HepG2 (cell line): ENCODE data around the gene ZNF474. TPM values are rescaled to one million over a fixed set of nuclear protein-coding genes. Genes with fewer than 3 reads are reported as not detected.

Source experiments
- ATAC-seq: fragments of 200-7000 bp; cut with Tn5 transposase; 3 replicates; pipeline ENCODE4 v1.9.1; 2020; ENCODE audit warnings: mild to moderate bottlenecking, moderate library complexity
- BruUV-seq: library from RNA; stranded (reverse); fragments of 400-500 nt; replicated peaks from 2 replicates; lab custom pipeline; 2021; lab: Mats Ljungman, UMichigan
- CTCF ChIA-PET: fragments of 300-600 bp; formaldehyde crosslinking; extraction: SDS; loops from one replicate; lab custom pipeline; 2021; ENCODE audit warnings: low total read pairs, inconsistent platforms, low intra/inter-chr PET ratio; lab: Yijun Ruan, JAX
- POLR2A ChIA-PET: fragments of 350-600 bp; sonication (Branson Sonifier 250); formaldehyde crosslinking; loops from one replicate; lab custom pipeline; 2020; ENCODE audit warnings: antibody characterized with exemption, inconsistent platforms; lab: Yijun Ruan, JAX
- DNase-seq: peaks from one replicate; pipeline ENCODE4 v3.0.0-alpha.2; 2015; ENCODE audit warnings: low spot score
- FAIRE-seq: peaks from 3 replicates; lab custom pipeline; 2011; peaks lifted over from hg19 to GRCh38; lab: Jason Lieb, UNC
- H2AFZ ChIP-seq: one replicate; pipeline ENCODE4 v1.6.1; 2011; ENCODE audit warnings: low read length, inconsistent platforms
- H3K27ac ChIP-seq: fragments of 300-600 bp; 3 replicates; pipeline ENCODE4 v1.8.0; 2011; ENCODE audit warnings: mixed run types, mild to moderate bottlenecking, mixed read lengths, low read length, inconsistent platforms; ENCODE audit not compliant: insufficient read depth; ENCODE audit errors: extremely low read length
- H3K27me3 ChIP-seq, 2 experiments: fragments of 200-600 bp in 1 of 2; 2 replicates in 1 of 2; 3 replicates in 1 of 2; pipeline versions ENCODE4 v1.6.0 to v1.8.0; 2011; ENCODE audit warnings: low read length in 2 of 2, mild to moderate bottlenecking in 2 of 2, moderate library complexity in 2 of 2, inconsistent platforms in 1 of 2; ENCODE audit not compliant: insufficient read depth in 2 of 2, control insufficient read depth in 1 of 2
- H3K36me3 ChIP-seq, 2 experiments: fragments of 200-600 bp in 1 of 2; replicated peaks in 1 of 2; 2 replicates in 1 of 2; 3 replicates in 1 of 2; pipeline versions ENCODE4 v1.5.1 to v1.8.0; 2011; ENCODE audit warnings: low read length in 2 of 2, inconsistent platforms in 1 of 2; ENCODE audit not compliant: insufficient read depth in 2 of 2, control insufficient read depth in 1 of 2
- H3K4me1 ChIP-seq: 2 replicates; pipeline ENCODE4 v1.5.1; 2012; ENCODE audit warnings: low read length, inconsistent platforms; ENCODE audit not compliant: insufficient read depth
- H3K4me2 ChIP-seq: 2 replicates; pipeline ENCODE4 v1.6.0; 2011; ENCODE audit warnings: low read depth, low read length, inconsistent platforms
- H3K4me3 ChIP-seq, 3 experiments: fragments of 200-600 bp in 1 of 3; sonication (generic), shearing (Covaris generic) in 1 of 3; replicated peaks in 1 of 3; 2 replicates each; pipeline ENCODE4 v1.5.1; 2011 to 2016; ENCODE audit warnings: low read length in 3 of 3, inconsistent platforms in 2 of 3, low read depth in 2 of 3, mild to moderate bottlenecking in 2 of 3, control low read depth in 1 of 3, mixed read lengths in 1 of 3; ENCODE audit not compliant: insufficient read depth in 1 of 3
- H3K79me2 ChIP-seq: one replicate; pipeline ENCODE4 v1.6.1; 2011; ENCODE audit warnings: low read length, inconsistent platforms; ENCODE audit not compliant: insufficient read depth
- H3K9ac ChIP-seq: 2 replicates; pipeline ENCODE4 v1.6.0; 2011; ENCODE audit warnings: mild to moderate bottlenecking, low read depth, low read length, inconsistent platforms; ENCODE audit not compliant: insufficient read depth
- H3K9me3 ChIP-seq: 2 replicates; pipeline ENCODE4 v1.5.1; 2012; ENCODE audit warnings: mild to moderate bottlenecking, low read length
- H4K20me1 ChIP-seq: 2 replicates; pipeline ENCODE4 v1.6.0; 2011; ENCODE audit warnings: inconsistent platforms, mild to moderate bottlenecking, low read length, moderate library complexity; ENCODE audit not compliant: insufficient read depth
- AGO1 ChIP-seq: fragments of 200-400 bp; formaldehyde crosslinking; IDR thresholded peaks from 2 replicates; pipeline ENCODE4 v1.6.1; 2017; ENCODE audit warnings: mild to moderate bottlenecking, low read depth, low read length, moderate library complexity; ENCODE audit not compliant: poor library complexity, severe bottlenecking
- BCL6 ChIP-seq: IDR thresholded peaks from 2 replicates; pipeline ENCODE4 v1.6.1; 2016; ENCODE audit warnings: missing genetic modification reagents, missing compliant biosample characterization
- CHD2 ChIP-seq: IDR thresholded peaks from 2 replicates; pipeline ENCODE4 v1.6.1; 2011; ENCODE audit warnings: low read depth, low read length, improper control_type of control experiment
- ELF4 ChIP-seq: sonication (generic); formaldehyde crosslinking; IDR thresholded peaks from 2 replicates; pipeline ENCODE4 v1.5.0; 2020; ENCODE audit warnings: missing genetic modification reagents, mild to moderate bottlenecking, moderate library complexity, borderline replicate concordance
- GABPB1 ChIP-seq: IDR thresholded peaks from 2 replicates; pipeline ENCODE4 v1.6.1; 2016; ENCODE audit warnings: mild to moderate bottlenecking, missing genetic modification reagents, moderate library complexity, missing compliant biosample characterization
- JARID2 ChIP-seq: sonication (generic); formaldehyde crosslinking; IDR thresholded peaks from 2 replicates; pipeline ENCODE4 v1.8.1; 2023; ENCODE audit warnings: missing genetic modification reagents, inconsistent platforms; ENCODE audit not compliant: insufficient replicate concordance
- KDM4B ChIP-seq: sonication (generic); formaldehyde crosslinking; IDR thresholded peaks from 2 replicates; pipeline ENCODE4 v1.4.0; 2020; ENCODE audit warnings: missing genetic modification reagents
- MYC ChIP-seq: sonication (generic); formaldehyde crosslinking; IDR thresholded peaks from 2 replicates; pipeline ENCODE4 v1.9.0; 2021; ENCODE audit warnings: missing genetic modification reagents, borderline replicate concordance
- NFE2 ChIP-seq: sonication (generic); formaldehyde crosslinking; IDR thresholded peaks from 2 replicates; pipeline ENCODE4 v1.4.0; 2020; ENCODE audit warnings: missing genetic modification reagents
- NFE2L1 ChIP-seq: sonication (generic); formaldehyde crosslinking; IDR thresholded peaks from 2 replicates; pipeline ENCODE4 v1.4.0; 2020; ENCODE audit warnings: missing genetic modification reagents, mild to moderate bottlenecking, borderline replicate concordance
- NFE2L2 ChIP-seq: fragments of 150-350 bp; IDR thresholded peaks from 2 replicates; pipeline ENCODE4 v1.6.1; 2014; ENCODE audit warnings: low read length
- NKX3-1 ChIP-seq: sonication (generic); formaldehyde crosslinking; IDR thresholded peaks from 2 replicates; pipeline ENCODE4 v1.5.0; 2020; ENCODE audit warnings: missing genetic modification reagents
- PITX1 ChIP-seq: sonication (generic); formaldehyde crosslinking; IDR thresholded peaks from 2 replicates; pipeline ENCODE4 v1.5.1; 2020; ENCODE audit warnings: mild to moderate bottlenecking, missing genetic modification reagents
- SRSF1 ChIP-seq: fragments of 200-400 bp; formaldehyde crosslinking; optimal IDR thresholded peaks from 2 replicates; pipeline ENCODE3; 2017; ENCODE audit warnings: mild to moderate bottlenecking, low read depth, low read length, moderate library complexity
- TEAD2 ChIP-seq: sonication (generic); formaldehyde crosslinking; IDR thresholded peaks from 2 replicates; pipeline ENCODE4 v1.9.0; 2021; ENCODE audit warnings: missing genetic modification reagents
- TOPORS ChIP-seq: sonication (generic); formaldehyde crosslinking; IDR thresholded peaks from 2 replicates; pipeline ENCODE4 v1.8.0; 2023; ENCODE audit warnings: mild to moderate bottlenecking, missing genetic modification reagents
- U2AF1 ChIP-seq: fragments of 200-400 bp; formaldehyde crosslinking; optimal IDR thresholded peaks from 2 replicates; pipeline ENCODE3; 2017; ENCODE audit warnings: mild to moderate bottlenecking, low read depth, low read length
- XRCC5 ChIP-seq: fragments of 200-400 bp; formaldehyde crosslinking; optimal IDR thresholded peaks from 2 replicates; pipeline ENCODE3; 2017; ENCODE audit warnings: mild to moderate bottlenecking, low read length
- ZNF30 ChIP-seq: sonication (generic); formaldehyde crosslinking; IDR thresholded peaks from 2 replicates; pipeline ENCODE4 v1.5.0; 2020; ENCODE audit warnings: mild to moderate bottlenecking, missing genetic modification reagents
- ZNF317 ChIP-seq: sonication (generic); formaldehyde crosslinking; IDR thresholded peaks from 2 replicates; pipeline ENCODE4 v1.5.0; 2020; ENCODE audit warnings: mild to moderate bottlenecking, missing genetic modification reagents
- in situ Hi-C: cut with HindIII; loops from 2 replicates; pipeline ENCODE4 v1.10.0; 2017; ENCODE audit warnings: low pct_unique_long_range_greater_than_20kb; ENCODE audit not compliant: extremely low pct_ligation_motif_present
- intact Hi-C: fragments of 100-400 bp; cut with micrococcal nuclease; formaldehyde crosslinking; loops from one replicate; pipeline ENCODE4 v1.10.0; 2022; ENCODE audit not compliant: unreplicated experiment
- polyA plus RNA-seq, 8 experiments: library from polyadenylated mRNA; depleted of rRNA in 3 of 8; stranded (reverse) in 7 of 8; unstranded in 1 of 8; fragments of >200 nt; fragmentation: Illumina TruSeq in 4 of 8; extraction: Trizol in 4 of 8; gene quantifications; 2 replicates each; pipeline versions ENCODE4 v1.2.1 to v1.2.3, GENCODE V29; 2011 to 2016; ENCODE audit warnings: low read depth in 4 of 8, missing spikeins in 1 of 8, mixed read lengths in 1 of 8; ENCODE audit not compliant: insufficient read depth in 1 of 8
- total RNA-seq, 5 experiments: library from RNA; depleted of rRNA; stranded (reverse); fragments of >200 nt; fragmentation: Illumina TruSeq; extraction: Trizol; gene quantifications; 2 replicates each; pipeline ENCODE4 v1.2.3, GENCODE V29; 2016; ENCODE audit warnings: low read depth in 1 of 5
- TF ChIP-seq, protein P1 (sequence below): sonication (generic); formaldehyde crosslinking; conservative IDR thresholded peaks from 2 replicates; pipeline ENCODE4 v1.4.0; 2020; ENCODE audit warnings: missing genetic modification reagents
- TF ChIP-seq, protein P2 (sequence below): sonication (generic); formaldehyde crosslinking; IDR thresholded peaks from 2 replicates; pipeline ENCODE4 v1.5.0; 2020; ENCODE audit warnings: missing genetic modification reagents

Gene ZNF474
- total and polyA plus RNA-seq, 2 of the 13 experiments (the other 11 are each of a cell fraction or from before 2014, with no cell fraction given), result 0.07 TPM; not detected in 1

DNA sequence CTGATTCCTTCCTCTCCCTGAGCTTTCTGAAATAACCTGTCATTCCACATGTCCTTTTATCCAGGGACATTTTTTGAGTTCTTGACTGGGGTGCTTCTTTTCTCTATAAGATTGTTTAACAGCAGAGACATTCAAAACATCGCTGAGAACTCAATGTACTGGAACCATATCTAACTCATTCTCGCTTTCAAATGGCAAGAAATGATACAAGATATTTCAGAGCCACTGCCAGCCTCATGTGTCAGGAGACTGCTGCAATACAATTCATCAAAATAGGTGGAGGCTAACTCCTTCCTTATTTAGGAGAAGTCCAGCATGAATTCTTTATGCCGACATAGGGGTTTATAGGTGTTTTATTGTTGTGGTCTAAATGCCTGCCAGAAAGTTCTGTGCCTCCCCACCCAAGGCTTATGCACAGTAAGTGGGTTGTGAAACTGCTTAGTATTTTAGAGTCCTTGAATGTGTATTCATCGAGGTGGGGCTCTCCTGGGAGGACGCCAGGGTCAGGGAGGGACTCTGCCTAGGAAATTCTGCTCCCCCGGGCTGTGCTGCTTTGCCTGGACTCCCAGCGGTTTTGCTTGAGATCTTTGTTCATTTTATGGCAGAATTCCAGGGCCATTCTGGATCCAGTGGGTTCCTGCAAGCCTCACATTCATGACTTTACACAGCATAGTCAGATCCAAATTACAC, 53.9 kb downstream of the ZNF474 start (continued):
- TF ChIP-seq JARID2 (CRISPR knock-in tag), result no peak
- no peak for TF ChIP-seq U2AF1
- TF ChIP-seq CHD2, result no peak
- no peak for TF ChIP-seq ELF4 (CRISPR knock-in tag)
- TF ChIP-seq, protein P1, sequence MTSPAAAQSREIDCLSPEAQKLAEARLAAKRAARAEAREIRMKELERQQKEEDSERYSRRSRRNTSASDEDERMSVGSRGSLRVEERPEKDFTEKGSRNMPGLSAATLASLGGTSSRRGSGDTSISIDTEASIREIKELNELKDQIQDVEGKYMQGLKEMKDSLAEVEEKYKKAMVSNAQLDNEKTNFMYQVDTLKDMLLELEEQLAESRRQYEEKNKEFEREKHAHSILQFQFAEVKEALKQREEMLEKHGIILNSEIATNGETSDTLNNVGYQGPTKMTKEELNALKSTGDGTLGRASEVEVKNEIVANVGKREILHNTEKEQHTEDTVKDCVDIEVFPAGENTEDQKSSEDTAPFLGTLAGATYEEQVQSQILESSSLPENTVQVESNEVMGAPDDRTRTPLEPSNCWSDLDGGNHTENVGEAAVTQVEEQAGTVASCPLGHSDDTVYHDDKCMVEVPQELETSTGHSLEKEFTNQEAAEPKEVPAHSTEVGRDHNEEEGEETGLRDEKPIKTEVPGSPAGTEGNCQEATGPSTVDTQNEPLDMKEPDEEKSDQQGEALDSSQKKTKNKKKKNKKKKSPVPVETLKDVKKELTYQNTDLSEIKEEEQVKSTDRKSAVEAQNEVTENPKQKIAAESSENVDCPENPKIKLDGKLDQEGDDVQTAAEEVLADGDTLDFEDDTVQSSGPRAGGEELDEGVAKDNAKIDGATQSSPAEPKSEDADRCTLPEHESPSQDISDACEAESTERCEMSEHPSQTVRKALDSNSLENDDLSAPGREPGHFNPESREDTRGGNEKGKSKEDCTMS, result no peak
- no peak for TF ChIP-seq NFE2L2
- TF ChIP-seq PITX1 (CRISPR knock-in tag), result no peak
- TF ChIP-seq XRCC5, result no peak
- TF ChIP-seq GABPB1 (CRISPR knock-in tag), result no peak

DNA sequence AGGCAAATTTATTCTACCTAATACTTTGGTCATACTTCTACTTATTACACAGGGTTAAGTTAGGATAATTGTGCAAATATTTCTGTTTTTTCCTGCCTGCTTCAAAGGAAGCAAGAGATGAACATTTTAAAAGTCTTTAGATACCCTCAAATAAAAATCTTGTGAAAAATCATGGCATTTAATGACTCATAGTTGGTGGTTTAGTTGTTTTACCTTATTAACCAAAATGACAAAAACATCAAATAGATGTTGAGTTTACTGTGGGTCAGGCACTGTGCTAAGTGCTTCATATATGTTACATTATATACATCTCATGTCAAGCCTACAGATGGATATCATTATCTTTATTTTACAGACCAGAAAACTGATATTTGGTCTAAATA, 54.4 kb downstream of the ZNF474 start:
- POLR2A ChIA-PET, result no interaction called here
- no peaks in the 10 kb centered on the region for H3K4me1 ChIP-seq
- H4K20me1 ChIP-seq, result no peaks in the 10 kb centered on the region
- no peak for ATAC-seq
- H2AFZ ChIP-seq, result no peak overlapping the region
- H3K9ac ChIP-seq, result no peak overlapping the region
- intact Hi-C loops (no loop called here), in situ Hi-C loops (no loop called here)
- no peaks in the 10 kb centered on the region for H3K36me3 ChIP-seq
- no peaks in the 10 kb centered on the region for H3K27me3 ChIP-seq
- H3K27ac ChIP-seq, result no peak overlapping the region
- H3K4me3 ChIP-seq, result no peak overlapping the region
- no TSS peak for BruUV-seq
- no peaks in the 10 kb centered on the region for H3K9me3 ChIP-seq
- no peaks in the 10 kb centered on the region for H3K79me2 ChIP-seq
- CTCF ChIA-PET, result no interaction called here
- DNase-seq, result no peak
- no peak for FAIRE-seq
- no peak overlapping the region for H3K4me2 ChIP-seq
- TF ChIP-seq ZNF30 (no peak), SRSF1 (no peak), NKX3-1 (CRISPR knock-in tag) (no peak), TOPORS (CRISPR knock-in tag) (no peak), MYC (CRISPR knock-in tag) (no peak), NFE2L1 (CRISPR knock-in tag) (no peak), AGO1 (no peak), KDM4B (CRISPR knock-in tag) (no peak), BCL6 (CRISPR knock-in tag) (no peak), NFE2 (CRISPR knock-in tag) (no peak), TEAD2 (CRISPR knock-in tag) (no peak), ZNF317 (no peak)
- TF ChIP-seq, protein P2, sequence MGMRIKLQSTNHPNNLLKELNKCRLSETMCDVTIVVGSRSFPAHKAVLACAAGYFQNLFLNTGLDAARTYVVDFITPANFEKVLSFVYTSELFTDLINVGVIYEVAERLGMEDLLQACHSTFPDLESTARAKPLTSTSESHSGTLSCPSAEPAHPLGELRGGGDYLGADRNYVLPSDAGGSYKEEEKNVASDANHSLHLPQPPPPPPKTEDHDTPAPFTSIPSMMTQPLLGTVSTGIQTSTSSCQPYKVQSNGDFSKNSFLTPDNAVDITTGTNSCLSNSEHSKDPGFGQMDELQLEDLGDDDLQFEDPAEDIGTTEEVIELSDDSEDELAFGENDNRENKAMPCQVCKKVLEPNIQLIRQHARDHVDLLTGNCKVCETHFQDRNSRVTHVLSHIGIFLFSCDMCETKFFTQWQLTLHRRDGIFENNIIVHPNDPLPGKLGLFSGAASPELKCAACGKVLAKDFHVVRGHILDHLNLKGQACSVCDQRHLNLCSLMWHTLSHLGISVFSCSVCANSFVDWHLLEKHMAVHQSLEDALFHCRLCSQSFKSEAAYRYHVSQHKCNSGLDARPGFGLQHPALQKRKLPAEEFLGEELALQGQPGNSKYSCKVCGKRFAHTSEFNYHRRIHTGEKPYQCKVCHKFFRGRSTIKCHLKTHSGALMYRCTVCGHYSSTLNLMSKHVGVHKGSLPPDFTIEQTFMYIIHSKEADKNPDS (CRISPR knock-in tag), result no peak
